GM19193 (cell line): ENCODE results near the gene GALNT2.

Experiments used
- POLR2A ChIP-seq: IDR thresholded peaks from 4 replicates; pipeline ENCODE4 v1.6.1; 2011; ENCODE audit not compliant: insufficient read depth, insufficient read length; ENCODE audit errors: extremely low read depth

The GALNT2 gene

DNA sequence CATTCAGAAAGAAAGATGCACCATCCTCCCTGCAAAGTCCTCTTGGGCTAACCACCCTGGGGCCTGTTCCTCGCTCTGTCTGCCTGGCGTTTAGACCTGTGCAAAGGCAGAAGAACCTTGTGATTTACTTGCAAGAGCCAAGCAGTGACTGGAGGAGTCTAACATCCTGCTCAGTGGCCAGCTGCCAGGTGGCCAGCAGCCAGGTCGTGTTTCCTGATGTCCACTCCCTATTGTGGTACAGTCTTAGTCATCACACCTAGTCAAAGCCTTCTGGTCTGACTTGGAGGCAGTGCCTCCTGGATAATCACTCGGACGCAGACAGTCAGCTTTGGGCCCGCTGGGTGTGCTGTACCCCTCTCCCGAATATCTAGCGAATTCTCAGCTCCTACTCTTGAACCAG lies 241.0 kb downstream of the GALNT2 start:
- no peak for TF ChIP-seq POLR2A

DNA sequence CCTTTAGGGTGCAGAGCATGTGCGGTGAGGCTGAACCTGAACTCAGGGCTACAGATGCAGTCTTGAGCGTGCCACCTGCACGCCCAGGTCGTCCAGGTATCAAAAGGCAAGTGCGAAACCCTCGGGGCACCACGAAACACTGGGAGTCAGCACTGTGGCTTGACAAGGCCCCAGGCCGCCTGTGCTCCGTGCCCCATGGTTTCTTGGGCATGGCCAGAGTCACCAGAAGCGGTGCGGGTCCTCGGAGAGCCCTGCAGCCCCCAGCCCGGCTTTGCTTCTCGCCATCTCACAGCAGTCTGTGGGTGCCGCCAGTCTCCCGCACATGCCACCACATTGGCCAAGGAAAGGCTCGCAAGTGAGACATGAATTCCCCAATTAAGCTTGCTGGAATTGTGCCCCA lies 241.8 kb downstream of the GALNT2 start:
- no peak for TF ChIP-seq POLR2A

DNA sequence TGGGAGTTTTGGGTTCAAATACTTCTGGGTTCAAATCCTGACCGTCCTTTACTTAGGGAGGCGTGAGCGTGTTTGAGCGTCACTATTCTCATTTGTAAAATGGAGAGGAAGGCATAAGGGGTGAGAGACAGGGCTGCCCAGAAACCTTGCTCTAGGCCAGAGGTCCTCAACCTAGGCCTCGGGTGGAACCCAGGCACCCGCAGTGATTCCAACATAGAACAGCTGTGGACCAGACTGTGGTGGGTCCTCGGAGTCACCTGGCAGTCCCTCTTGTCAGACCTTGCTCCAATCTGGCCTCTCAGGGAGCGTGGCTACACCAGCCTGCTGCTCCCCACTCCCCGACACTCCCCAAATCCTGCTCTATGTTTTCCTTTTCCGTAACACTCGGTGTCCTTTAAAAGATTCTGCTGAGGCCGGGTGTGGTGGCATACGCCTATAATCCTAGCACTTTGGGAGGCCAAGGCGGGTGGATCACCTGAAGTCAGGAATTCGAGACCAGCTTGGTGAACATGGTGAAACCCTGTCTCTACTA lies 242.7 kb downstream of the GALNT2 start:
- TF ChIP-seq POLR2A: no peak

DNA sequence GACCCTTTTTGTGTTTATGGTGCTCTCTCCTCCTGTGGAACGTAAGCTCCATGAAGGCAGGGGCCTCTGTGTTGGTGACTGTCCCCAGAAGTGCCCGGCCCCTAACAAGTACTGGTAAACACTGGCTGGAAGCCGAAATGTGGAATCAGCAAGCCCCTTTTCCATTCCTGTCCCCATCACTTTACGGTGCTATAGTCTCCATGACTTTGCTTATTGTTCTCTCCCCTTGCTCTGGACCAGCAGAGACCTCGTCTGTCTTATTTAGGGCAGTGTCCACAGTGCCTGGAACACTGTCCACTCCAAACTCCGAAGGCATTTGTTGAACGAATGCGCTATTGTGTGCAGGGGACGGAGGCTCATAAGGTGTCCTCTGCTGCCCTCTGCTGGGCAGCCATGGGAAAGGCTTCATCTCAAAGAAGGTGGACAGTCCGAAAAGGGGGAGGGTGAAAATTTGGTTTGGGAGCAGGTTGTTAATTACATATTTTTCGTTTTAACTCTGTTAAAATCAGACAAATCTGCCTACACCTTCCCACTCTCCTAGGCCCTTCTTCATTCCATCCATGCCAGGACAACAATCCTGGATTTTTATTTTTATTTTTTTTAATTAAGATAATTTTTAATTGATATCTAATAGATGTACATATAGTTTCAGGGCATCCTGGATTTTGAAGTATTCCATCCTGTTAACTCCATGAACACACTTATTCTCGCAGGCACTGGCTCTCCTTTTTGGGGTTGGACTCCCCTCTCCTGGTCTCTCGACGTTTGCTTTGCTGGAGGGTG lies 243.5 kb downstream of the GALNT2 start:
- TF ChIP-seq POLR2A: no peak

DNA sequence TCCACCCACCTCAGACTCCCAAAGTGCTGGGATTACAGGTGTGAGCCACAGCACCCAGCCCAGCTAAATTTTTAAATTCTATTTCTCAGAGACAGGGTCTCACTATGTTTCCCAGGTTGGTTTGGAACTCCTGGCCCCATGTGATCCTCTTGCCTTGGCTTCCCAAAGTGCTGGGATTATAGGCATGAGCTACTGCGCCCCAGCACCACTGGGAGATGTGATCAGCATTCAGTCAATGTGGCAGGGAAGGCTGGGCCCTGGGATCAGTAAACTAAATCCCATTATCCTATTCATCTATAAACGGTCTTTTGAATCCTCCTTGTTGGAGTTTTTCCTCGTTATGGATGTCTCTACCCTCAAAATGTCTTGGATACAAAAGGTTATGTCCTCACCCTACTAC lies 245.6 kb downstream of the GALNT2 start:
- no peak for TF ChIP-seq POLR2A

DNA sequence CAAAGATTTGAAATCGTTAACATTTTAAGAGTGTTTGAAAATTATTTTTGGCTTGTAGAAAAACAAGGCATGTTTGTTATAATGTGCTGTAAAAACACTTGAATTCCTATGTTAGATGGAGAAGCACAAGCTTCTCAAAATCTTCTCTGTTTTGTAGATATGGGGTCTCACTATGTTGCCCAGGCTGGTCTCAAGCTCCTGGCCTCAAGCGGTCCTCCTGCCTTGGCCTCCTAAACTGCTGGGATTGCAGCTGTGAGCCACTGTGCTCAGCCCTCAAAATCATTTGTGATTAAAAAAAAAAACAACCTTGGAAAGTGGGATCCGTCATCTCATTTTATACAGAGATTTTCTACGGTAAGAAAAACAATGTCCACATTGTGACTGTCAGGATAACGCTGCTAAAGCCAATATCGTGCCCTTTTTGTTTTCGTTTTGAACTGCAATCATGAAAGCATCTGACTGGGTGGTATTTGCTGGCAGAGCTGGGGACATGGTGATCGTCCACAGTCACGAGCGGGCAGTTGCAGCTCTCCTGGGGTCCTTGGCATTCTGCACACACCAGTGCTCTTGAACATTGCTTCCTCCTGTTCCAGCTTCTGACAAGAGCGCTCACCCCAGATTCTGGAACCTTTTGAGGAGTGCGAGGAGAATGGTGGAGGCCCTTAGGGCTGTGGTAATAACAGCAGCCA lies 246.6 kb downstream of the GALNT2 start:
- no peak for TF ChIP-seq POLR2A

DNA sequence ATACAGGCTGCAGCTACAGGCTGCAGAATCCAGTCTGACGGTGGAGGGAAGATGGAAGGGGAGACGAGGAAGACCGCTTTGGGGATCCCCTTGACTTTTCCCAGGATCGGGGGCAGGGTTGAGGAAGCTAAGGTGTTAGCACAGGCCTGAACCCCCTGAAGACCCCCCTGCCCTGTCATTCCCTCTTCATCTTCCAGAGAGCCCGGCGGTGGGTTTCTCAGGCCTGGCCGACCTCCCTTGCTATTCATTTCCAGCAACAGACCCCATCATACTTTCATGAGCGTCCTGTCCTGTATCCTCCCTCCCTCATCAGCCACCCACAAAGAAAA lies 247.1 kb downstream of the GALNT2 start:
- no peak for TF ChIP-seq POLR2A

DNA sequence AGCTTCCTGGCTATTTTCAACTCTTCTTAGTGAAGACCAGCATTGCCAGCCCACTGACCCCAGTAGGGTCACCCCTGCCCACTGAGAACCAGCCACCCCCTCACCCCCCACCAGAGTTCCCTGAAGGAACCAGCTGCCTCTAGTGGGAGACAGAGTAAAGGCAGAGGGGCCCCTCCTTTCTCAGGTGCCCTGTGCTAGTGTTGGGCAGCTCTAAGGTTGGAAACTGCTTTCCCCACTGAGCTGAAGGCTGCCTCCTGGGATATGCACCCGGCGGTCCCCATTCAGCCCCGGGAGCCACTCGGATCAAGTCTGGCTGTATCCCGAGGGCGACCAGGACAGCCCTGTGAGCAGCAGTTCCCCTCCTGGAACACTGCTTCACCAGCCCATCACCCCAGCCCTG lies 248.1 kb downstream of the GALNT2 start:
- TF ChIP-seq POLR2A: no peak

DNA sequence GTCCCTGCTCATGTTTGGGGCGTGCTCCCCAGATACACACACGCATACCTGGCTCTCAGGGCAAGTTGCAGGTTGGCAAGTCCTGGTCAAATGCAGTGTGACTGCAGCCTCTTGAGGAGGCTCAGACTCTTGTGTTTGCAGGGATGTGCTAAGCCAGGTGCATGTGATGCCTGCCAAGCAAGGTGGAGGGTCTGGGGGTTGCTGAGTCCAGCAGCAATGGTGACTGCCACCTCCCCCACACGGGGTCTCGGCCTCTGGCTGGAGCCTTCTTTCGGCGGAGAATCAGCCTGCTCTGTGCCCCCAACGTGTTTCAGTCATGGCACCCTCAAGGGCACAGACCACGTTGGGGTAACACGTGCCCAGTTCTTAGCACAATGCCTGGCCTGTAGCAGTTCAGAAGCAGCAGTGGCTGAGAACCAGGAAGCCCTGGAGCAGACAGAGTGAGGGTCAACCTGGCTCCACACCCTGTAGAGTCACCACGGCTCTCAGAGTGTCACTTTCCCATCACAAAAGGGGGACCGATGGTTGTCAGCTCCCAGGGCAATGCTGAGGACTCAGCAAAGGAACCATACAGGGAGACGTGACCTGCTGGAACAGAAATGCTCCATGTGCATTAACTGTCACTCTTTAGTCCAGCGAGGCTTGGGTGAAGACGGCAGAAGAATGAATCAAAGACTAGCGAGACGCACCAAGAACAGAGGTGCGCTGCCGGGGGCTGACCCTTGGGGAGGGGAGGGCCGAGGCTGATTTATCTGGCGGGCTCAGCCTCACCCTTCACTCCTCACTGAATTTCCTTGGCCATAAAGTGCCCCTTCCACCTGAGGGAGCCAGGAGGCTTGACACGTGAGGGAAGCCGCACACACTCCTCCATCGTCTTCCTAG lies 250.1 kb downstream of the GALNT2 start:
- no peak for TF ChIP-seq POLR2A

DNA sequence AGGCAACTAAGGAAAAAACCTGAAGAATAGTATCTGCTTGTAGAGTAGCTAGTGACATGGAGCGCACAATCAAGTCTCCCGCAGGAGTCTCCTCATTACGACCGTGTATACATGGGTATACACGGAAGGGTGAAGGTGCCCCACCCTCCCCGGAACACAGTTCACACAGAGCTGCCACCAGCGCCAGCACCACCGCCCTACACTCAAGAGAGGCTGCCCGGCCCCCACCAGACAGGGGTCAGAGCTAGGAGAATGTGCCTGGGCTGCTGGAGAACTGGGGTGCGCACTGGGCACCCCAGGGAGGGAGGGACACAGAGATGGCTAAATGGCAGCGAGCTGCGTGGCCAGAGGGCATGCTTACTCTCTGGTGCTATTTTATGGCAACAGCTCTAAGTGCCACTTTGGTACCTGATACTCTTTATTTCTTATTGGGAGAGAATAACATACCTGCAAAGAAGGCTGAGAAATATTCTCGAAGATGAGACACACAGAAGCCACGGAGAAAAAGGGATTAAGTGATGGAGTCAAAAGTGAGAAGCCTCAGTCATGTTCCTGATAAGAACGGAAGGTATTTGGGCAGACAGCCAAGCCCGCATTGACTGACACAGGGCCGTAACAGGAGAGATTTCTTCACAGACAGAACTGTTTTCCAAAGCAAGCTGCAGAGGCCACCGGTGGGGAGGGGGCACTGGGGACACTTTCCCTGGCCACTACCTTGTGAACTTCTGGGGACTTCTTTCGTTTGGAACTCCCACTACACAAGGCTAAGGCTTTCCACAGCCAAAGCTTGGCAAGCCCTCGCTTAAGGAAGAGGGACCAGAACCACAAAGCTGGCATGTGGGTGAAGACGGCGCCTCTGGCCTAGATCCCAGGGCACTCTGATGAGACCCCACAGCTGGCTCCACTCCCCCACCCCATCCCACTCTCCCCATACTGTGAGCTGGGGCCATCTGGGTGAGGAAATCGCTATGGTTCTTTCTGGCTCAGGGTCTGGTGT lies 251.1 kb downstream of the GALNT2 start:
- no peak for TF ChIP-seq POLR2A

DNA sequence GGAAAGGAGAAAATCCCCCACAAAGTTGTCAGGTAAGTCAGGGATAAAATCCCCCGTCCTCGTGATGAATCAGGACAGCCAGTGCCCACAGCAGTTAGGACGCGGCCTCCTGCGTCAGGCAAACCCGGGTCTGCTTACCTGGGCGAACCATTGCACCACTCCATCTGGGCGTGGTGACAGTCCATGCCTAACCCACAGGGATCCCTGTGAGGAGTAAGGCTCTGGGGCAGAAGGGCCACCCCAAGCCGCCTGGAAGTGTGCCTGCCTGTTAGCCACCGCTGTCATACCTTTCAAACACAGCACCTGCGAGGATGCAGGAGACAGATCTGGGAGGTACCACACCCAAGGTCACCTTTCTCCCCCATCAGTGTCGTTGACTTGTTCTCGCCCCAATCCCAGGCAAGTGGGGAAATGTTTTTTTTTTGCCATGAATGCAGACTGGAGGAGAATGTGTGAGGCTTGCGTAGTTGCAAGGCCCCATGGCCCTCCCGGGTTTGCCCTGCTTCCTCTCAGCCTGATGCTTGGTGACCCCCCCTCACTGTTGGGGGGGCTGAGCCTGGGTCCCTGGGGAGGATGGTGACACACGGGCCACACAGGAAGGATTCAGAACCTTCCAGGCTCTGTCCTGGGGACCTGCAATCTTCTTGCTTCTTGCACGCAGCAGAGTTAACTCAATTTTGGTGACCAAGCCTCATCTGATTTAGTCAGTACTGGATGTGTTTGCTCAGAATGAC lies 252.1 kb downstream of the GALNT2 start:
- no peak for TF ChIP-seq POLR2A

DNA sequence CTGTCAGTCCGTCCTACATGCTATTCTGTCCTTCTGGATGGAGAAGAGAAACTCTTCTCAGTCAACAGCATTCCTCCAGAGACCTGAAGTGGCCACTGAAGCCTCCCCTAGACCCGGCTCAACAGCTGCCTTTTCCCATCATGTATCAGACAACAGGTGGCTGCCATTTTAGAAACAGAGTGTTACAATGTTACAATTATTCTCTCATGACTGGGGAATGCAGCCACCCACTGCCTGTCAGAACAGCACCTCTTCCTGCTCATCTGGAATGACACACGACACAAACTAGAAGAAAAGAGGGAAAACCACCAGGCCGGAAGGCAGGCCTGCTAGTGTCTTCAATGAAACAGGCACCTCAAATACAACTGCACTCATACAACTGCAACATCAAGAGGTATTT lies 253.8 kb downstream of the GALNT2 start:
- no peak for TF ChIP-seq POLR2A

DNA sequence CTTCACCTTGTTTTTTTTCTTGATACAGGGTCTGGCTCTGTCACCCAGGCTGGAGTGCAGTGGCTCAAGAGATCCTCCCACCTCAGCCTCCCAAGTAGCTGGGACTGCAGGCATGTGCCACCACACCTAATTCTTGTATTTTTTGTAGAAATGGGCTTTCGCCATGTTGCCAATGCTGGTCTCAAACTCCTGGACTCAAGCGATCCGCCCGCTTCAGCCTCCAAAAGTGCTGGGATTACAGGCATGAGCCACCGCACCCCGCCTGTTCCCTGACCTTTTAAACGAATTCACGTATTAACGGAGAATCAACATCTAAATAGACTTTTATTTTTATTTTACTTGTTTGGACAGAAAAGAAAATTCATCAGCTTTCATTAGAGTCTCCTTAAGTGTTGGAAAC lies 254.3 kb downstream of the GALNT2 start:
- no peak for TF ChIP-seq POLR2A
